HepG2 (cell line): ENCODE results near the gene MILR1. TPM values are rescaled to one million over a fixed set of nuclear protein-coding genes. Genes with fewer than 3 reads are reported as not detected.

Experiments
- ATF1 ChIP-seq: IDR thresholded peaks from 2 replicates; pipeline ENCODE4 v1.6.1; 2016; ENCODE audit warnings: mild to moderate bottlenecking, control low read depth
- CBFB ChIP-seq: sonication (generic); formaldehyde crosslinking; IDR thresholded peaks from 2 replicates; pipeline ENCODE4 v1.4.0; 2020; ENCODE audit warnings: missing genetic modification reagents
- CSRNP2 ChIP-seq: sonication (generic); formaldehyde crosslinking; conservative IDR thresholded peaks from 2 replicates; pipeline ENCODE4 v1.8.0; 2022; ENCODE audit warnings: low read depth, missing genetic modification reagents
- FOXO1 ChIP-seq: sonication (generic); formaldehyde crosslinking; IDR thresholded peaks from 2 replicates; pipeline ENCODE4 v1.4.0; 2020; ENCODE audit warnings: missing genetic modification reagents
- KDM5A ChIP-seq: fragments of 200-600 bp; sonication (generic); IDR thresholded peaks from 2 replicates; pipeline ENCODE4 v1.7.0; 2018; ENCODE audit warnings: antibody characterized with exemption, mild to moderate bottlenecking, low read length, borderline replicate concordance
- KMT2B ChIP-seq: IDR thresholded peaks from 2 replicates; pipeline ENCODE4 v1.6.1; 2016; ENCODE audit warnings: missing genetic modification reagents, missing compliant biosample characterization
- MIXL1 ChIP-seq: IDR thresholded peaks from 2 replicates; pipeline ENCODE4 v1.6.1; 2016
- NBN ChIP-seq: fragments of 450-650 bp; conservative IDR thresholded peaks from 2 replicates; pipeline ENCODE4 v1.6.1; 2017
- PHF8 ChIP-seq: sonication (generic); formaldehyde crosslinking; IDR thresholded peaks from 2 replicates; pipeline ENCODE4 v1.5.0; 2020; ENCODE audit warnings: missing genetic modification reagents
- STAT5B ChIP-seq: sonication (generic); formaldehyde crosslinking; IDR thresholded peaks from 2 replicates; pipeline ENCODE4 v1.4.0; 2020; ENCODE audit warnings: missing genetic modification reagents
- TEAD2 ChIP-seq: sonication (generic); formaldehyde crosslinking; IDR thresholded peaks from 2 replicates; pipeline ENCODE4 v1.9.0; 2021; ENCODE audit warnings: missing genetic modification reagents
- YEATS2 ChIP-seq: sonication (generic); formaldehyde crosslinking; IDR thresholded peaks from 2 replicates; pipeline ENCODE4 v1.4.0; 2020; ENCODE audit warnings: missing genetic modification reagents, borderline replicate concordance
- ZBTB39 ChIP-seq: sonication (generic); formaldehyde crosslinking; IDR thresholded peaks from 2 replicates; pipeline ENCODE4 v1.5.0; 2020; ENCODE audit warnings: missing genetic modification reagents
- ZBTB42 ChIP-seq: sonication (generic); formaldehyde crosslinking; IDR thresholded peaks from 2 replicates; pipeline ENCODE4 v1.5.0; 2020; ENCODE audit warnings: mild to moderate bottlenecking, missing genetic modification reagents
- ZC3H13 ChIP-seq: sonication (generic); formaldehyde crosslinking; IDR thresholded peaks from 2 replicates; pipeline ENCODE4 v1.8.1; 2023; ENCODE audit warnings: mild to moderate bottlenecking, missing genetic modification reagents, moderate library complexity
- ZFP91 ChIP-seq: sonication (generic); formaldehyde crosslinking; IDR thresholded peaks from 2 replicates; pipeline ENCODE4 v1.9.0; 2022; ENCODE audit warnings: missing genetic modification reagents, mild to moderate bottlenecking, borderline replicate concordance
- ZKSCAN8 ChIP-seq: IDR thresholded peaks from 2 replicates; pipeline ENCODE4 v1.6.1; 2016; ENCODE audit warnings: borderline replicate concordance, missing genetic modification reagents, missing compliant biosample characterization
- ZNF143 ChIP-seq: sonication (generic); formaldehyde crosslinking; IDR thresholded peaks from 2 replicates; pipeline ENCODE4 v1.4.0; 2020; ENCODE audit warnings: missing genetic modification reagents
- ZNF274 ChIP-seq: sonication (generic); formaldehyde crosslinking; IDR thresholded peaks from 2 replicates; pipeline ENCODE4 v1.5.1; 2020; ENCODE audit warnings: mild to moderate bottlenecking, missing genetic modification reagents
- ZNF275 ChIP-seq: sonication (generic); formaldehyde crosslinking; IDR thresholded peaks from 2 replicates; pipeline ENCODE4 v1.8.0; 2022; ENCODE audit warnings: missing genetic modification reagents, mild to moderate bottlenecking, inconsistent platforms, borderline replicate concordance
- ZNF644 ChIP-seq: IDR thresholded peaks from 2 replicates; pipeline ENCODE4 v1.6.1; 2016; ENCODE audit warnings: low read depth
- ZNF747 ChIP-seq: sonication (generic); formaldehyde crosslinking; IDR thresholded peaks from 2 replicates; pipeline ENCODE4 v1.8.1; 2023; ENCODE audit warnings: missing genetic modification reagents, mild to moderate bottlenecking, borderline replicate concordance
- ZNF75D ChIP-seq: sonication (generic); formaldehyde crosslinking; IDR thresholded peaks from 2 replicates; pipeline ENCODE4 v1.8.1; 2023; ENCODE audit warnings: missing genetic modification reagents, mild to moderate bottlenecking, borderline replicate concordance
- ZNF773 ChIP-seq: sonication (generic); formaldehyde crosslinking; IDR thresholded peaks from 2 replicates; pipeline ENCODE4 v1.4.0; 2020; ENCODE audit warnings: missing genetic modification reagents, borderline replicate concordance
- ZNF883 ChIP-seq: sonication (generic); formaldehyde crosslinking; IDR thresholded peaks from 2 replicates; pipeline ENCODE4 v1.5.1; 2020; ENCODE audit warnings: mild to moderate bottlenecking, missing genetic modification reagents; ENCODE audit errors: not compliant biosample characterization
- polyA plus RNA-seq, 8 experiments: library from polyadenylated mRNA; depleted of rRNA in 3 of 8; stranded (reverse) in 7 of 8; unstranded in 1 of 8; fragments of >200 nt; fragmentation: Illumina TruSeq in 4 of 8; extraction: Trizol in 4 of 8; gene quantifications; 2 replicates each; pipeline versions ENCODE4 v1.2.1 to v1.2.3, GENCODE V29; 2011 to 2016; ENCODE audit warnings: low read depth in 4 of 8, missing spikeins in 1 of 8, mixed read lengths in 1 of 8; ENCODE audit not compliant: insufficient read depth in 1 of 8
- total RNA-seq, 5 experiments: library from RNA; depleted of rRNA; stranded (reverse); fragments of >200 nt; fragmentation: Illumina TruSeq; extraction: Trizol; gene quantifications; 2 replicates each; pipeline ENCODE4 v1.2.3, GENCODE V29; 2016; ENCODE audit warnings: low read depth in 1 of 5

The MILR1 gene
- total and polyA plus RNA-seq, 2 of the 13 experiments (the other 11 are each of a cell fraction or from before 2014, with no cell fraction given): 0.27 to 1.7 TPM

- TF ChIP-seq ZNF274 (CRISPR knock-in tag): peak; percentile 76
- TF ChIP-seq ZBTB42 (CRISPR knock-in tag): 0 out of 2 replicates have a peak, but pooled peaks have one; percentile 71
- TF ChIP-seq MIXL1 (CRISPR knock-in tag): peak; percentile 67; the same call in 1 of the 2 replicates
- TF ChIP-seq ZNF747: peak; percentile 77
- peak; percentile 82 for TF ChIP-seq ZNF143 (CRISPR knock-in tag)
- TF ChIP-seq ZNF275 (CRISPR knock-in tag): peak; percentile 93
- TF ChIP-seq ZNF773 (CRISPR knock-in tag): peak; percentile 22; the same call in 1 of the 2 replicates
- TF ChIP-seq CSRNP2 (CRISPR knock-in tag): no peak
- no peak for TF ChIP-seq TEAD2
- TF ChIP-seq ZC3H13 (CRISPR knock-in tag): peak; percentile 80
- peak; percentile 72; the same call in 1 of the 2 replicates for TF ChIP-seq STAT5B
- peak; percentile 91 for TF ChIP-seq ZNF883 (CRISPR knock-in tag)
- TF ChIP-seq CBFB (CRISPR knock-in tag): 0 out of 2 replicates have a peak, but pooled peaks have one; percentile 46
- TF ChIP-seq ZKSCAN8 (CRISPR knock-in tag): no peak; the same call in 1 of the 2 replicates
- peak; percentile 92 for TF ChIP-seq KMT2B (CRISPR knock-in tag)
- TF ChIP-seq PHF8 (CRISPR knock-in tag): peak; percentile 91
- TF ChIP-seq FOXO1 (CRISPR knock-in tag): peak; percentile 14
- peak; percentile 93; the same call in 1 of the 2 replicates for TF ChIP-seq YEATS2 (CRISPR knock-in tag)
- peak; percentile 53; the same call in 1 of the 2 replicates for TF ChIP-seq ATF1 (CRISPR knock-in tag)
- peak; percentile 82 for TF ChIP-seq KDM5A
- no peak for TF ChIP-seq ZNF75D (CRISPR knock-in tag)
- TF ChIP-seq ZFP91: peak; percentile 96
- TF ChIP-seq NBN: no peak
- TF ChIP-seq ZNF644 (CRISPR knock-in tag): 0 out of 2 replicates have a peak, but pooled peaks have one; percentile 30
- TF ChIP-seq ZBTB39: no peak
These were observed 48.1 kb downstream of the MILR1 start, which contains the start of gene POLG2 (continued) for GRCh38 chr17:64496786-64497564.
